NCI-H2029 (cell line): Measurements from ENCODE around the gene SLC6A17.

Experiments used
- DNase-seq: peaks from one replicate; lab custom pipeline; 2025; lab: John Stamatoyannopoulos, UW

Gene SLC6A17

DNA sequence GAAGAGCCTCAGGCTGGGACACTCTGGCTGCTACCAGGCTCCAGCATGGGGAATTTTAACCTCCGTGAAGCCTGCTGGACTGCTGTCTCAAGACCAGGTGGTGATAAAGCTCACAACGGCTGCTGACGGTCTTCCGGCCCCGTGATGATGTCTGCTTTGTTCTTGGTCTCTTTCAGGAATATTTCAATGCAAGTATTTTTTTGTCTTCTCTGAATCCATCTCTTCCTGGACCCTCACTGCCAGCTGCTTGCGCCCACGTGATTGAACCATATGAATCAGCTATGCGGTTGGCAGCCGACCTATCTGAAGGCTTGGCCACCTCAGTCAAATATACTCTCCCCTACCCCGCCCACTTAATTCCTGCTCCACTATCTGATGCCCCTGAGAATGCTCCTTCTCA is 14.6 kb upstream of the SLC6A17 start:
- DNase-seq, result peak; percentile 78

DNA sequence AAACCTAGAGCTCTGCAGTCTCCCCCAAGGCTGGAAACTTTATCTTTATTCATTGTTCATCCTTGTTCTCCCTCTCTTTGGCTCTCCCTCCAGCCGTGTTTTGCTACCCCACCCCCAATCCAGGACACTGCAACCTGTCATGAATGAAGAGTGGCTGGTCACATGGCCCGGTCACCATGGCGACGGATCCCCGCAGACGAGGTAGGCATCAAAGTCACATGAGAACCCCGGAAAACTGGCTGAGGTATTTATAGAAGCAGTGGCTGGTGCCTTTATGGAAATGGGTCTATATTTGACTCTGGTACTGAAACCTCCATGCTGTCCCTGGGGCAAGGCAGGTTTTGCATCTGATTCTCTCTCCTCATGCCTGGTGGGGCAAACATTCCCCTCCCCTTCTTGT is 13.4 kb upstream of the SLC6A17 start:
- peak; percentile 93 for DNase-seq

DNA sequence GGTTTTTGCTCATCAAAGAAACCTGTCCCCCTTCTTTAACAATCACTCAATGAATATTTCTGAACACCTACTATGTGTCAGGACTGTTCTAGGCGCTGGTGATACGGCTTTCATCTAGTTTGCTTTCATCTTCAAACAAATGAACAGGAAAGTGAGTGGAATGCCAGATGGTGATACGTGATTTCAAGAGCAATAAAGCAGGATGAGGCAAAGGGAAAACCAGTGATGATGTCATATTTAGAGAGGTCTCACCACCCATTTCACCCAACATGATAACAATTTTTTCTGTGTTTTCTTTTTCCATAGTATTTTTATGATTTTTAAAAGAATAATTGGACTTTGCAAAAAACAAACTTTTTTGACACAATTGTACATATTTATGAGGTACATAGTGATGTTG is 11.3 kb upstream of the SLC6A17 start:
- DNase-seq, result peak; percentile 34

DNA sequence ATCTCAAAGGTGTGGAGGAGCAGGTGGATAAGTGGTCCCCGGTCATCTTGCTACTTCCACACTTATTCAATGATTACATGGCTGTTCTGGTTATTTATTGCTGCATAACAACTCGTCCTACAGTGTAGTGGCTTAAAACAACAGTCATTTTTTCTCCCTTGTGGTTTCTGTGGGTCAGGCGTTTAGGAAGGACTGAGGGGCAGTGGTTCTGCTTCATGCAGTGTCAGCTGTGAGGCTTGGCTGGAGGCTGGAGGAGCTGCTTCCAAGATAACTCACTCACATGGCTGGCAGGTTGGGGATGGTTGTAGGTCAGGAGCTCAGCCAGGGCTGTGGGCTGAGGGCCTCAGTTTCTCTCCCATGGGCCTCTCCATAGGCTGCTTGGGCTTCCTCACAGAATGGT is 5.9 kb upstream of the SLC6A17 start:
- no peak for DNase-seq

DNA sequence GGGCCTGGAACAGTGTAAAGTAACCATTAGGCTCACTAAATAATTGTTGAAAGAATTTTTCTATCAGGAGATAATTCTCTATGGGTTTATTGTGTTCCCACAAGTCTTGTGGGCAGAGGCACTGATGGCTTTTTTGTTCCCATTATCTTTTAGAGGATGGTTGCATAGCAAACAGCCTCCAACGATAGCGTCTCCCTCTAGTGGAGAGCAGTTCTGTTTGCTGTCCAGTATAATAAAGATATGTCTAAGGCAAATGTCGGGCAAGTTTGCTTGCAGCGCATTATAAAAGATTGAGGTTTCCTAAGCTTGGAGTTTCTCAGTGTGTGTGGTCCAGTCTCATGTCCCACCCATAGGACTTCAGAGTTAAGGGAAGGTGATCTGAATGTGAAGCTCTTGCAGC is 1.3 kb upstream of the SLC6A17 start:
- DNase-seq, result peak; percentile 29

DNA sequence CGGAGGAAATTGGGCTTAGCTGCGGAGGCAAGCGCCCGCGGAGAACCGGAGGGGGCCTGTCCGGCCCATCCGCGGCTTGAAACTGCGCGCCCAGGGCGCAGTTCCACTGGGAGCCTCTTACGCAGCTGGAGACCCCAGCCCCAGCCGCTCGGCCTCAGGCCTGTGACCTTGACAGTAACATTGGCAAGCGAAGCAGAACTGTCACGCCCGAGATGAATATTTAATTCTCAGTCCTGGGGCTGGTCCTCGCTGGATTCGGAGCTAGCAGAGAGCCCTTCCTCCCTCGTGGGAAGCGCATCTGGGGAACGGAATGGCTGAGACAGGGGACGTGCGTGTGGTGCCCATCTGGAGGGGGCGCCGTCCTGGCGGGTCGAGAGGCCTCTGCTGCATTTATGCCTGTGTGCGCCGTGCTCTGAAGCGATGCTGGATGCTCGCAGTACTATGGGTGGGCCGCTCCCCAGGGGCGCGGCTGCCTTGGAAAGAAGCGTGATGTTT is 928 bp downstream of the SLC6A17 start:
- no peak for DNase-seq

DNA sequence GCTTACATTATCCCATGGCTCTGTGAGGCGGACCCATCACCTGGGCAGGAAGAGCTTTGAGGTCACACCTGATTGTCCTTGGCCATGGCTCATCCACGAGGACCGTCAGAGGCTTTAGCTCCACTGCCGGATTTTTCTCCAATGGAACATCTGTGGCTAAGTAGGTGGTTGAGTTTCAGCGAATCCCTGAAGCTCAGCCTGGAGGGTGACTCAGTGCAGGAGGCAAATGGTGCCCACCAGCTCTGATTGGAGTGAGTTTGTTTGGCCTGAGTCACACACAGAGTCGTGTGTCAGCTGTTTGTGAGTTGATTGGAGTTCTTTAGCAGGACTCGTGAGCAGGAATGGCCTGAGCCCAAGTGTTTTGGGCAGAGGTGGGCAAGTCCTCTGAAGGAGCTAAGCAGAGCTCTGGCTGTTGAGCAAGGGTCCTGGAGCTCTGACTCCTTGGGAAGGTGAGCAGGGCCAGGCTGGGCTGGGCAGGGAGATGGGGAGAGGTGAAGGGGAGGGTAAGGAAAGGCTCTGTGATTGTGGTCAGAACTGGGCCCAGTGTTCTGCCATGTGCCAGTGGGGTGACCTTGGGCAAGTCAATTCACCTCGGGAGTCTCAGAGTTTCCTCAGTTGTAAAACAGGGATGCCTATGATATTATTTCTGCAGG is 2.0 kb downstream of the SLC6A17 start:
- DNase-seq, result no peak

DNA sequence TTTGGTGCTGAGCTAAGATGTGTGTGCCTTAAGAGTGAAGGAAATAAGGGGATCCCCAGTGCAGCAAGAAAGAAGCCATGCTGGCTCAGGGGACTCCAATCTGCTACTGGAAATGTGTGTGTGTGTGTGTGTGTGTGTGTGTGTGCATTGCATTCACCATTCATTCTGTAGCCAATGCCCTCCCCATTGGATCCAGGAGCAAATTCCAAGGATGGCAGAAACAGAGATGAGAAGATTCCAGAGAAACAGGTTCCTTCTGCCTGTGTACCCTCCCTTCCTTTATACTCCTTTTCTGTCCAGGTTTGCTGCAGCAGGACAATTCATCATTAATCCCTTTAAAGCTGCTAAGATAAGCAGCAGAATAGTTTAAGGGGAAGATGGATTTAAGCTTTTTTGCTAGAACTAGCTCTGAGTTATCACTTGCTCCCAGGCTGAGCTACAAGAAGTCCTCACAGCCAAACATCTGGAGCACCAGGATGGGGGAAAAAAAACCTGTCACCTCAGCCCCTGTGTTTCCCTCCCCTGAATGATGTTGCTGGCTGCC is 3.2 kb downstream of the SLC6A17 start:
- no peak for DNase-seq

DNA sequence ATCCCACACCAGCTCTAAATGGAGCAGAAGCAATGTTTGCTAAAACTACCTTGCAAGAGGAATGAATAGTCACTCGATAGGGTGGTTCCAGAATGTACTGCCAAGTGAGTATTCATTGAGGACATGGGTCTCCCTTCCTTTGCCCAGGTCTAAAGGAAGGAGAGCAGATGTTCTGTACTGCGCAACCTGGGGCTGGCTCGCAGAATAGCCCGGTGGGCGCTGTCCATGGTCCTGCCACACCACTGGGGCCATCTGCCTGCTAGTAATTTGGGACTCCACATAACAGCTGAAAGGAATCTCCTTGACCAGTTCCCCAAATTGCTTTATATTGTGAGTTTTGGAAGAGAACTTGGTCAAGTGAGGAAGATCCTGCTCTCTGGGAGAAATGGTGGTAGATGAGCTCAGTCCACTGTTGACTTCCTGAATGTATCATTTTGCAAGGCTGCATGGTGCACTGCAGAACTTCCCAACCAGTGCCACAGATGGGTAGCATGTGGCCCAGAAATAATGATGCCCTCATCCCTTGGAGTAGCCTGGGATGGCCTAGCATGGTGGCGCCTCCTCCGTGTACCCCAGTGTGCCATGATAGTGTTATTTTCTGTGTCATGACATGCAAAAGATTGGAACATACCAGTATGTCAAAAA is 5.7 kb downstream of the SLC6A17 start:
- DNase-seq, result no peak

DNA sequence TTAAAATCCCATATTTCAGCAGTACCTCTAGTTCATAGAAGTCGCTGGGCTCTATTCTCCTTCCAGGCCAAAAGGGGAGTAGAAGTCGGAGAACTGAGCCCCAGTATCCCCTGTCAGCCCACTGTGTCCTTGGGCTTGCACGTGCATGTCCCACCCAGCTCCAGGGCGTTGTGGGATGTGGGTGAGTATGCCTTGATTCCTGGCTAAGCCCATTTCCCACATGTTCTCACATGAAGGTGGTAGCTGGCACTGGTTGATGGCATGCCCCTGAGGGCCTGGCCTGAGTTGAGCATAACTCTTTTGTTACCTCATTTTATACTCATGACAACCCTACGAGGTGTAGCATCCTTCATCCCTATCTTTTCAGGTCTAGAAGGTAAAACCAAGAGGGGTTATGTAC is 8.0 kb downstream of the SLC6A17 start:
- no peak for DNase-seq

DNA sequence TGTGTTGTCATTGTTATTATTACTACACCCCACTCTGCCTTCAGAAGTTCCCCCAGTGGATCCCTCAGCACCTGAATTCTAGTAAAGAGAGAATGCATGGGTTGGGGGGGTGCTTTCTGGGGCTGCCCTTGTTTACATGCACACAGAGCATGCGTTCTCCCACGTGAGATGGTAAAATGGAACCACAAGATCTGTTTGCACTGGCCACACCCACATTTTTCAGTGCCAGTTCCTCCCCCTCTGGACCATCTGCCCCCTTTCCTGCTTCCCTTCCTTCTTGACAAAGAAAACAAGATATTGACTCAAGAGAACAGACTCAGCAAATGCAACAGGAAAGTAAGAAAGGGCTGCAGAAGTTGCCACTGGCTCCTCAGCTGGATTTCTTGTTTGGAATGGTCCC is 8.9 kb downstream of the SLC6A17 start:
- DNase-seq, result no peak

DNA sequence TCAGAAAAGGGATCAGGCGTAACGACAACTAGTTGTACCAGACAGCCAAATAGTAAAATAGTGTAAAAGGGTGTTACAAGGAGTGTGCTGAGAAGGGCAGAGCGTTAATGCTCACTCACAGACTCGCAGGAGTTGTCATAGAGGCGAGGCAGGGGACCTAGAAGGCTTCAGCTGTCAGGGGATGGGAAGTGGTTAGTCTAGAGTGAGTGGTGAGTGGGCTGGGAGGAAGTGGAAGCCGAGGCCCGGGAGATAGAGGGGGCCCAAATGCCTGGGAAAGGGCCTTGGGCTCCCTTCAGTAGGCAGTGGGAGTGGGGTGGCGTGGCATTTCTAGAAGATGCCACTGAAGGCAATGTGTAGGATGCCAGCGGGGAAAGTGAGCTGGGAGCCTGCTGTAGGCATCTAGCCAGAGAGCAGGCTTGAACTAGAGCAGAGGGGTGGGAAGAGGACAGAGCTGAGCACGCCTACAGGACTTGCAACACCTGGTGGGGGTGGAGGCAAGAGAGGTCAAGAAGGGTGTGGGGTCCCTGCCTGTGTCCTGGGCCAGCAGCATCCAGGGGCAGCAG is 10.3 kb downstream of the SLC6A17 start:
- no peak for DNase-seq

DNA sequence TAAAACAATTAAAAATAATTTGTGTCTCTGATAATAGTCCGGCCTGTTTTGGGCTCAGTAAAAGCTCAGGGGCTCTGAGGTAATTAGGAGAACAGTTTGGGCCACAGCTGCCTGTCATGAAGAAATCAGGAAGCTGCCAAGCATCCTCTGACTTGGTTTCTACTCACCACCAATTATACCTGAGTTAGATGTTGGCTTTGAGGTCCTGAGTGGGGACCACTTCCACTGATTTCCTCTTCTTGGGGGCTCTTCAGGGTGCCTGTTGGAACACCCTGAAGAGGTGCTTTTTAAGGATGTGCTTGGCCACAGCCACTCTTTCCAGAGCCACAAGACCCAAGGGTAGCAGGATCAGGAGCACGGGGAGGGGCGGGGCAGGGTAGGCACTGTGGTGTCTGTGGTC is 10.9 kb downstream of the SLC6A17 start:
- DNase-seq, result no peak

DNA sequence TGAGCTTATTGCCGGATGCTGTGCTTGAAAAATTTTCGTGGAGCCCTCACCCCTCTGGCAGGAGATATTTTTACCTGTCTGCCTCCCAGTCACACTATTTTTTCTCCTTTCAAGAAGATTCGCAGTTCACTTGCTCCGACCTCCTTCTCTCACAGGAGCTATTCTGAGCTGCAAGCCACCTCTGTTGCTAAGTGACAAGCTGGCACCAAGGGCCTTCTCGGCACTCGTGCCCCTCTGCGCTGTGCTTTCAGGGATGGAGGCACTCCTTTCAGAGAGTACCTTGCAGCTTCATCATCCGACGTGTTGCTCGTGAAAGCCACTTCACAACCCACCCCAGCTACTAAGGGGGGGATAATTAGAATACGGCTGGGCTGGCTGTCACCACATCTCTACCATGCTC is 11.6 kb downstream of the SLC6A17 start:
- DNase-seq, result no peak

DNA sequence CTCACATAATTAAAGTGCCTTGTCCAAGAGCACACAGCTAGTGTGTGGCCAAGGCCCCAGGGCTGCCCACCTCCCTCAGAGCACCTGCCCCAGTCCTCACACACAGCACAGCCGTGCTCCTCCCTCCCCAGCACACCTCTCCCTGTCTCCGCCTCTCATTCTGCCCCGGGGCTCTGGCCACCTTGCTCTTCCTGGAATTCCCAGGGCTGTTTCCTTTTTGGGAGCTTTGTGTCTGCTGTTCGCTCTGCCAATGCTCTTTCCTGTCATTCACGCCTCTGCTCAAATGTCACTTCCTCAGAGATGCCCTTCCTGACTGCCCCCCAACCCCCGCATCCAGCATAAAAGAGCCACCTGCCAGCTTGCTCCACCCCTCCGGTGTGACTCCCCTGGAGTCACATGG is 13.3 kb downstream of the SLC6A17 start:
- DNase-seq, result peak; percentile 56

DNA sequence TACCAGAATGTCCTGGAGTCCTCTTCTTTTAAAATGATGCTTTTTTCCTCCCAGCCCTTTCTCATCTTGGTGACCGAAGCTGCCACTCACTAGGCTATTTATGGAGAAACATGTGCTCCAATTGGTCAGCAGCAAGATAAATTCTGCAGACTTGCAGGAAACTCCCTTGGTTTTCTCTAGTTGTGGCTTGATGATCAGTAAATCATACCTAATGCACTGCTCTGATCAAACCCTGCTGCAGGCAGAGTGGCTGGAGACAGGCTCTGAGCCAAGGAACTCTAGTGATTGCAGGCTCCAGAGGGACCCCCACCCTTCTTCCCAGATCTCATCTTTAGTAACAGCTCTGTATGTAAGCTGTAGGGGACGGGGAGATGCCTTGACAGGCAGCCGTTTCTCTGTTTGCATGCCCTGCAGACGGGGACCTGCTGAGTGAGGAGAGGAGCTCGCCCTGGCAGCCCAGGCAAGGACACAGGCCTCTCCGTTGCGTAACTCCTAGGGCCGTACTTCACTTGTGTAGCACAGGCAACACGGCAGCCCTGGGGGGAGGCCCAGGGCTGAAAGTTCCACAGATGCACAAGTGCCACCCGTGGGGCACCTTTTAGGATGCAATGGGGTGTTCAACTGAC is 14.5 kb downstream of the SLC6A17 start:
- no peak for DNase-seq

DNA sequence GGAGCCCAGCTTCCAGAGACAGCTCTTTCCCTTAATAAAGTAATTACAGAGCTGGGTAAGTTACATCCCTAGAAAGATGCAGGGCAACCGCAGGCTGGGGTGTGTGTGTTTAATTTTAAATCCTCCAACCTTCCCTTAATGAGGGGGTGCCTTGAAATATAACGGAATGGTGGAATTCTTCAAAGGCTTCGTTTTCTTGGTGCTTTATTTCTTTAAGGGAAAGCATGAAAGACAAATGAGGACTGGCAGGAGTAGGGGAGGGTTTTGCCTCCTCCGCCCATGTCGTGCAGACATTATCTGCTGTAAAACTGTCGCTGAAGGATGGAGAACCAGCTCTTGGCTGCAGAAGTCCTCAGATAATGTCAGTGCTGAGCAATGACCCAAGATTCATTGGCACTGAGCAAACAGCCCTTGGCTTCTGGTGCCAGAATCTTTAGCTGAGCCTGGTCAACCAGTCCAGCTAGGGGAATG is 15.5 kb downstream of the SLC6A17 start:
- no peak for DNase-seq

DNA sequence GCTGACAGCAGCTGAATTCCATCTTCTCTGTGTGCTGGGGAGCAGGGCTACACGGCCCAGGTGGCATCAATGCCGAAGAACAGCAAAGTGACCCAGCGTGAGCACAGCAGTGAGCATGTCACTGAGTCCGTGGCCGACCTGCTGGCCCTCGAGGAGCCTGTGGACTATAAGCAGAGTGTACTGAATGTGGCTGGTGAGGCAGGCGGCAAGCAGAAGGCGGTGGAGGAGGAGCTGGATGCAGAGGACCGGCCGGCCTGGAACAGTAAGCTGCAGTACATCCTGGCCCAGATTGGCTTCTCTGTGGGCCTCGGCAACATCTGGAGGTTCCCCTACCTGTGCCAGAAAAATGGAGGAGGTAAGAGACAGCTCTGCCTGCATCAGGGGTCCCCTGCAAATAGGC is 16.6 kb downstream of the SLC6A17 start:
- no peak for DNase-seq

DNA sequence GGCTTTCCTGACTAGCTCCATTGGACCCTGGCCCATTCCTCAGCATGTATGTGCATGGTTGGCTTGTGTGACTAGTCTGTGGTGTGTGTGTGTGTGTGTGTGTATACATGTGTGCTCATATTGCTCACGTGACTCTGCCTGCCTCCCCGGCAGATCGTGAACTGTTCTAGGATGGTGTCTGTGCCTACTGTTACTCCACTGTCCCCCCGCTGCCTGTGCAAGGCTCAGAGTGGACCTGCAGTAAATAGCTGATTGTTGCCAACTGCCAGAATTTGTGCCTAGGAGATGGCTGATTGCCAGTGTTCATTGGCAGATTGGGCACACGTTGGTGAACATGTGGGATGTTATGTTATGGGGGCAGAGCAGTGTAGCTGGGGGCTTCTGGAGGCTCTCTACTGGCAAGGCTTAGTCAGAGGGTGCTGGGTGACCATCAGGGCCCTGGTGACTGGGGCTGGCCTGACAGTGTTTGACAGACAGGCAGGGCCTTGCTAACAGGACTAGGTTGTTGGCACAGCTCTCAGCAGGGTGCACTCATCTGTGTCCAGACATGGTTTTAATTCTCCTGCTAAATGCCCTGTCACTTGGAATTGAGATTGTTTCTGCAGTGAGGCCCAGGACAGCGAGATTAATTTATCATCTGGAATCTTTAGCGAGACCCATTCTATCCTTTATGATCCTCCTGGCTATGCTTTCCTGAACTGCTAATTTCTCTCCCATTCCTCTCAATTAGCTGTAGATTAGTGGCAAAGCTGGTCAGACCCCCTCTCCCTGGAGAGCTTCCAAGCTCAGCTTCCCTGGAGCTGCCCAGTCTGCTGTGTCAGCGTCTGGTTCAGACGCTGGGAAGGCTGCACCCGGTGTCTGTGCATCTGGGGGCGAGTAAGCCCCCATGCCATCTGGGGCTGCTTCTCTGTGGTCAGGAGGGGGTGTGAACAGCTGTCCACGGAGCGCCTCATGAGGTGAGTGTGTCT is 20.8 kb downstream of the SLC6A17 start:
- peak; percentile 24 for DNase-seq

DNA sequence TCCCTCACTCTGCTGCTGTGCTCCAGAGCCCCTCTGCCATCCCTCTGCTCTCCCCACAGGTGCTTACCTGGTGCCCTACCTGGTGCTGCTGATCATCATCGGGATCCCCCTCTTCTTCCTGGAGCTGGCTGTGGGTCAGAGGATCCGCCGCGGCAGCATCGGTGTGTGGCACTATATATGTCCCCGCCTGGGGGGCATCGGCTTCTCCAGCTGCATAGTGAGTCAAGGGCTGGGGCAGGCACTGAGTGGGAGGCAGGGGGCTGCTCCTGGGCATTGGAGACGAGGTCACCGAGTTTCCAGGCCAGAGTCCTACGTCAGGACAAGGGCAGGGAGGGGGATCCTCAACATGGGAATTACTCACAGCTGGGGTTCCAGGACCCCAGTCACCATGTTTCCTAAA is 21.7 kb downstream of the SLC6A17 start:
- DNase-seq, result no peak

DNA sequence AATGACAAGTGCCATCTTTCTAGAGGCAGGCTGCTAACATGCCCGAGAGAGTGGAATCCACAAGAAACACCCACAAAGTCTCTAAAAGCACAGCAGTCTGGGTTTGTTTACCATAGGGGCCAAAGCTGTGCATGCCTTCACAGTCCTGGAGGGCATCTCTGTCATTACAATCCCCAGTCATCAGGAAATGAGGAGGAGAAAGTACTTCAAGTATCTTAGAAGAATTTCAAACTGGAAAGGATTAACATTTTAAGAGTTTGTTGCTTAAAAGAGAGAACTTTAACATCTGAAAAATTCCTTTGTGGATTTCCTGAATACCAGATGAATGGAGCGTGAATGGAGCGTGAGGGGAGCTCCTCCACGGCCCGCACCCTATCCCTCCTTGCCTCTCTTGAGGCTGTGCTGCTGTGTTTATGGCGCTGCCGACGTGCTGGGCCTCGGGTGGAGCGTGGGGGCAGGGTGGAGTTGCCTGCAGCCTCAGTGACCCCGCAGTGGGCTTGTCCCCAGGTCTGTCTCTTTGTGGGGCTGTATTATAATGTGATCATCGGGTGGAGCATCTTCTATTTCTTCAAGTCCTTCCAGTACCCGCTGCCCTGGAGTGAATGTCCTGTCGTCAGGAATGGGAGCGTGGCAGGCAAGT is 23.3 kb downstream of the SLC6A17 start:
- no peak for DNase-seq
